HG03139 (cell line): ENCODE results near the gene ATP8A1.
A peak's percentile ranks its signal among the peaks of the same experiment; 100 is the strongest.
"Not testable (repeated sequence)": the region's sequence is repeated elsewhere in the genome, so short reads cannot be mapped to it uniquely, and the experiment has no call there.

Experiments used
- ATAC-seq: cut with Tn5 transposase; IDR thresholded peaks from one replicate; pipeline ENCODE4 v1.9.1; 2021; ENCODE audit not compliant: unreplicated experiment

Gene ATP8A1

GRCh38 chr4:42474406-42474805 lies 182.5 kb downstream of the ATP8A1 start:
- ATAC-seq = no peak

DNA sequence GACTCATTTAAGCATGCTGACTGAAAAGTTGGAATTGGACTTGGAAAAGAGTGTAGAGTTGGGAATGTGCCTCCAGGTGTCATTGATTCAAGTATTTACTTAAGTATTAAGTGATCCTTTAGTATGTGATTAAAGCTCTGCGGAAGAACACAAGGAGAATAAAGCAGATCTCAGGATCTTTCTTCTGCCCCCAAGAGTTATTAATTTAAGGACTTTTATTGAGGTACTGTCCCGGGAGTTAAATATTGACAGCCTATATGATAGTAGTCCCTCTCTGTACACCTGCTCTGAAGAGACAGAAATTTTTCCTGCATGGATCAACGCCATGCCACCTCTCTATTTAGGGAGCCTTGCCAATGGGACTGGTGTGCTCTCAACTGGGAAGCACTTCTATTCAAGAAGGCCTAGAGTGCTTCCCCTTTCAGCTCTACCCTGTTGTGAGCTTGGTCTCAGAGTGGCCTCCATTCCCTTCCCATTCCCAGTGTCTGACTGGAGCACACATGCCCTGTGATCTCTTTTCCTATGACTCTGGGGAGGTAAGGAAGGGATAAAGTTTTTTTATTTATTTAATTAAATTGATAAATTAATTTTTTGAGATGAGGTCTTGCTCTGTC lies 183.7 kb downstream of the ATP8A1 start:
- no peak for ATAC-seq

GRCh38 chr4:42471896-42472295 lies 185.0 kb downstream of the ATP8A1 start:
- ATAC-seq = no peak

DNA sequence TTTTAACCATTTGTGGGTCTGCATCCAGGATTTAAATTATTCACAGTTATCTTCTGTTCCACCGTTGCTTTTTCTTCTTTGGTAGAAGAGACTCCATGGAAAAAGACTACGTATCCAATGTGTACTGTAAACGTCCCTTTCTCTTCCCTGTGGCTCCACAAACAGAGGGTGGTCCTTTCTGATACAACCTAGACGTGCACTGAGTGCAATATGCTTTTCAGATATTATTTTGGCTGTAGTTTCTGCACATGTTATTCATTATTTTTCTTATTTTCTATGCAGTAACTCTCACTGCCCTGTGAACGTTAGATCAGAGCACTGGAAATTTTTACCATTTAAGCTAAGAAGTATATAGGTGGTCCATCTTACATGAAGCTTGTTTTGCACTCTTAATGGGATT lies 186.9 kb downstream of the ATP8A1 start:
- ATAC-seq = no peak

DNA sequence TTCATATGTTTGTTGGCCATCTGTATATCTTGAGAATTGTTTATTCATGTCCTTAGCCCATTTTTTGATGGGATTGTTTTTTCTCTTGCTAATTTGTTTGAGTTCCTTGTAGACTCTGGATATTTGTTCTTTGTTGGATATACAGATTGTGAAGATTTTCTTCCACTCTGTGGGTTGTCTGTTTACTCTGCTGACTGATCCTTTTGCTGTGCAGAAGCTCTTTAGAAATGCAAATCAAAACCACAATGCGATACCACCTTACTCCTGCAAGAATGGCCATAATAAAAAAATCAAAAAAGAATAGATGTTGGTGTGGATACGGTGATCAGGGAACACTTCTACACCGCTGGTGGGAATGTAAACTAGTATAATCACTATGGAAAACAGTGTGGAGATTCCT lies 189.1 kb downstream of the ATP8A1 start:
- ATAC-seq = not testable (repeated sequence)

DNA sequence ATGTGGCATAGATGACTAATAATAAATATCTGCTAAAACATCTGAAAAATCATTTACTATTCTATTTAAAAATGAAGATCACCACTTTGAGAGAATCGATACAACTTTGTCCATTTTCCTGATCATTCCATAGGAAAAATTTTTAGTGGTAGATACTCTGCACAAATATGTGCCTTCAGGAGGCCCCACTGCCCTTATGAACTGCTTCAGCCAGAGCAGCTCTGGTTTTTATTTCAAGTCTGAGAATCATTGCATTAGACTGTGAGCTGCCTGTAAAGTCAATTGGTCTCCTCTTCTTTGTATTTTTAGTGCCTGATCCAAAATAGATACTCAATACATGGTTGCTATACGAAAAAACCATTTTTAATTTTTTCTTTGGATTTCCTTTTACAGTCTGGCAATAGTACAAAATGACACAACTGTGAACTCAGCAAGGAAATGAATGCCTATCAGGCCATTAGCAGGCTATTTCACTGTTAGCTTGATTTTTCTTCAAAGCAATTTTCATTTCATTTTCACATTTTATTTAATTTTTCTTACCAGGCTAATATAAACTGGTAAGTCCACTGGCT lies 190.5 kb downstream of the ATP8A1 start:
- no peak for ATAC-seq

- ATAC-seq = no peak
These were observed 192.3 kb downstream of the ATP8A1 start for GRCh38 chr4:42464550-42465094.

- not testable (repeated sequence) for ATAC-seq
These were observed 195.7 kb downstream of the ATP8A1 start for GRCh38 chr4:42461216-42461615.

DNA sequence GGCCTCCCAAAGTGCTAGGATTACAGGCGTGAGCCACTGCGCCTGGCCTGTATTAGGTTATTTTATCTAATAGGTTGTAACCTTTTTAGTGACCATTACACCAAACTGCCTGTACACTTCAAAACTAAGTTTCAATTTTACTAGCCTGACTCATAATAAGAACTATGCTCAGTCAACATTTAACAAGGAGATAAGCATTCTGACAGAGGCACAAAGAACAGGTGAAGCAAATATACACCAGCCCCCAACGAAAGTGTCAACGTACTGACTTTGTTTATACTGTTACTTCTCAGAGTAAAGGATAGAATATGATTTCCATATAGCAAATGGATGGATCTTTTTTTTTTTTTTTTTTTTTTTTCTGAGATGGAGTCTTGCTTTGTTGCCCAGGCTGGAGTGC lies 196.9 kb downstream of the ATP8A1 start:
- peak; percentile 83 for ATAC-seq

DNA sequence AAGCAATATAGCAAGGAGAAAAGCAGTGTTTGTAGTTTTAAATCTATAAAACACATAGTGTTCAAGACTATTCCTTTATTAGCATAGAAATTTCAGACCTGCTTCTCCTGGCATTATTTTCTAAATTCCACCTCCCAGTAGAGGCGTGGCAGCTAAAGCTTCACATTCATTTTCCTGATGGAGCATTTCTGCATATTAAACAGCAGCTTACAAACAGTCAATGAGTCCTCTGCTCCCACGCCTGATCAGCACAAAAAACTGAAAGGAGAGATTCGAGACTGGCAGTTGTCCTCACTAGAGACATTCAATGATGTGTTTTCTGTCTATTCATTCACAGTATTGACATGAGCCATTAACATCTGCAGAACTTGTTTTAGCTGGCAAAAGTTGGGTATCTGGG lies 198.2 kb downstream of the ATP8A1 start:
- ATAC-seq = no peak

GRCh38 chr4:42454755-42455420 lies 202.0 kb downstream of the ATP8A1 start:
- no peak for ATAC-seq

GRCh38 chr4:42453612-42454011 lies 203.3 kb downstream of the ATP8A1 start:
- ATAC-seq = no peak

DNA sequence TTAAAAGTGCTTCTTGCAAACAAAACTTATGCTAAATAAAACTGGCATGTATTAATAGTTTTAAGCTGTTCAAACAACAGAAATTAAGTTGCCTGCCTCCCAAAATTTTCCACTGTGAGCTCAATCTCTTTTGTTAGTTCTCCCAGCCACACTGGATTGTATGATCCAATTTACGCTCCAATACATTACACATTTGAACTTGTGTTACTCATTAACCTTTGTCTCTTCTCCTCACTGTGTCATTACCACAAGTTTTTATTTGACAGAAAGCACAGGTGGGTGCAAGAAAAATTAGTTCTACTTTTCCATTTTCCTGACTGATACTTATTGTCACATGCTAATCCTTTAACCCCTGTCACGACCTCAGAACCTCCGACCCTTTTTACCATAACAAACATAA lies 204.1 kb downstream of the ATP8A1 start:
- ATAC-seq = no peak

DNA sequence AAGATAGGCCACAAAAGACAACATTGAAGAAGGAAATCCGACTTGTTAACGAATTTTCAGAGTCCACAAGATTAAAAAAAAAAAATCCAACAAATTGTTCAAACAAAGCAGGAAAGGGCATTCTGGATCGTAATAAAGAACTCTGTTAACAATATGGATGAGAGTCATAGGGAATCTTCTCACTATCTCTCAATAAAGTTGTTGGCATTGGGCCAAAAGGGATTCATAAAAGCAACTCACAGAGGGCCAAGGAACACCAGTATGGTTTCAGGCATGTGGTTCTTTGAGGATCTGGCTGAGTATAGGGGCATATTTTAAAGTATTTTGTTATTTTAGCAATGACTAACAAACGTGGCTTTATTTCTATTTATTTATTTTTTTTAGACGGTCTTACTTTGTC lies 210.1 kb downstream of the ATP8A1 start:
- ATAC-seq = no peak

DNA sequence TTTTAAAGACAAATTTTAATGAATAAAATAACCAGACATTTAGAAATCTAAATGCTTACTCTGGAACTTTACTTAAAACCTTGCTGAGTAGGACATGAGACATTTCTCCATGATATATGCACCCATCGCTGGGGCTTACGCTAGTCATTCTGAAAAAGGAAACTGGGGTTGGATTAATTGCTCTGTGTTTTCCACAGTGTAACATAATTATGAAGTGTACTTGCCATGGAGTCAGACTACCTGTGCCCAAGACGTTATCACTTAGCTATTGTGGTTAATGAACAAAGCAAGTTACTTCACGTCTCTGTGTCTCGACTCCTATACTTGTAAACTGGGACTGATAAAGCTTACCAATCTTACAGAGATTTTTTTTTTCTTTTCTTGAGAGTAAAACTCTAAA lies 211.9 kb downstream of the ATP8A1 start:
- ATAC-seq = no peak

GRCh38 chr4:42442601-42443000 lies 214.3 kb downstream of the ATP8A1 start:
- no peak for ATAC-seq

DNA sequence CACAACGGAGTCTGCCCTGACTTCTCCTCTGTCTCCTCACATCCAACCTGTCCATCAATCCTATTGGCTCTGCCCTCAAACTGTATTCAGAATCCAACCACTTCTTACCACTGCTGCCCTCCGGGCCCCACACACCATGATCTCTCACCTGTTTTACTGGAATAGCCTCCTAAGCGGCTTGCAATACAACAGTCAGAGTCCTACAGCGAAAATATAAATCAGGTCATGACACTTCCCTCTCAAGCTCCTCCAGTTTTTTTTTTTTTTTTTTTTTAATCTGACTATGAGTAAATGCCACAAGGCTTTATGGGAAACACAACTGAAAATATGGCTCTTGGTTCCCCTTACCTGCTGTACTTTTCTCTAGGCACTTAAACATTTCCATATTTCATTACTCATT lies 216.8 kb downstream of the ATP8A1 start:
- ATAC-seq = no peak

DNA sequence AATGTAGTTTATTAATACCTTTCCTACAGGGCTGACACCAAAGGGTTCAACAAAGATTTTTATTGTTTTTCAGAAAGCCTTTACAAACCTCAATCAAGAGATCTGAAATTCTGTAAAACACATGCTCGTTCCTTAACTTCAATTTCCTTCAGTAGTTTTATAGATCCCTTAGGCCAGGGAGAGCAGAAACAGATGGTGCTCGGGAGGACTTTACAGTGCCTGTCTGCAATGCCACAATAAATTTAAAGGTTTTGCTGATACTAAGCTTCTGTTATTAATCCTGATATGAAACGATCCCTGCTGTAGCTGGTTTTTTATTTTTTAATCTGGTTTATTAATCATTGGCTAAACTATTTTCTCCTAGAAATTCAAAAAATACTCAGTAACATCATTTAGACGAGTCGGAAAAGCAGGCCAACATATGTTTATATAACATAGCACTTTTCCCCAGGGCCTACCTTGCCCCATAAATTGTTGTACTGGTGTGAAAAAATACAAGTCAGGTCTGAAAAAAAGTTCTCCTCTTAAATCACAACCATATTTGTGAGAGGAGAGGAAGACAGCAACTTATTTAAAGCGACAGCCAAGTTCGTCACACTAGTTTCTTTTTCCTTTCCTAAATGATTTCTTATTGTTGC lies 219.9 kb downstream of the ATP8A1 start:
- ATAC-seq = no peak

DNA sequence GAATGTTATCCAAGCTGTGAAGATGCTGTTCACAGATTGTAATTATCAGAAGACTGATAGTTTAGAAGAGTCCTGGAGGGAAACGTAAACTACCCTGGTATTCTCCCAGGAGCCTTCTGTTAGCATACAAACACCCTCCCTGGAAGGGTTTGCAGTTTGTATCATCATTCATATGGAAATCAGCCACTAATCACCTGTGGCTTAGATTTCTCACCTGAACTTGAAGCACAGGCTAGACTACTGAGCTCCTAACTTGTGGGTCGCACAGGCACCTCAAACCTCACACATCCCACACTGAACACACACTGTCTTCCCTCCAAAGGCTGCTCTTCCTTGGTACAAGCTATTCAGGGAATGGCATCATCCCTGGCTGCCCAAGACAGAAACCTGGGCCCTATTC lies 228.9 kb downstream of the ATP8A1 start:
- no peak for ATAC-seq

GRCh38 chr4:42425146-42426065 lies 231.5 kb downstream of the ATP8A1 start:
- ATAC-seq = no peak

- ATAC-seq = no peak
These were observed 236.8 kb downstream of the ATP8A1 start for GRCh38 chr4:42420140-42420539.
